Subcutaneous adipose tissue (tissue), 4 donors: ENCODE results near the gene MYO3B. TPM values are rescaled to one million over a fixed set of nuclear protein-coding genes. Genes with fewer than 3 reads are reported as not detected.

Experiments
- CTCF ChIP-seq: fragments of 450-650 bp; IDR thresholded peaks from one replicate; pipeline ENCODE4 v1.5.1; 2016; ENCODE audit warnings: low read depth, mild to moderate bottlenecking, control low read depth, antibody characterized with exemption, moderate library complexity
- total RNA-seq, 4 donors: library from RNA; depleted of rRNA; stranded (reverse); fragments of >200 nt; gene quantifications; one replicate each; pipeline ENCODE4 v1.1.0, GENCODE V29; 2016

The MYO3B gene
- total RNA-seq, 4 donors from 2014 or later, result 0.17 TPM; not detected in 3

GRCh38 chr2:170314744-170315447 lies 136.9 kb downstream of the MYO3B start:
- TF ChIP-seq CTCF, result no peak

GRCh38 chr2:170320948-170321347 lies 143.0 kb downstream of the MYO3B start:
- no peak for TF ChIP-seq CTCF

- TF ChIP-seq CTCF, result no peak
Observed at GRCh38 chr2:170321526-170321925, 143.6 kb downstream of the MYO3B start.

GRCh38 chr2:170322140-170322766 lies 144.3 kb downstream of the MYO3B start:
- TF ChIP-seq CTCF, result no peak

GRCh38 chr2:170323743-170324142 lies 145.8 kb downstream of the MYO3B start:
- TF ChIP-seq CTCF, result no peak

GRCh38 chr2:170324640-170325046 lies 146.7 kb downstream of the MYO3B start:
- no peak for TF ChIP-seq CTCF

- no peak for TF ChIP-seq CTCF
Observed at GRCh38 chr2:170330881-170331280, 152.9 kb downstream of the MYO3B start.
